Kasumi-1 (cell line): ENCODE results near the gene EXOSC6.
"Not testable (repeated sequence)": the region's sequence is repeated elsewhere in the genome, so short reads cannot be mapped to it uniquely, and the experiment has no call there.

Experiments used
- DNase-seq, 2 experiments: peaks; one replicate each; lab custom pipeline; 2025; lab: John Stamatoyannopoulos, UW

The EXOSC6 gene

GRCh38 chr16:70251629-70252354 is at the start of gene EXOSC6:
Gene EXOSC6 (minus strand): TSS chr16:70251940. CDS start chr16:70251900, 40 bp downstream.
- peak; percentile 95 to 96 for DNase-seq

DNA sequence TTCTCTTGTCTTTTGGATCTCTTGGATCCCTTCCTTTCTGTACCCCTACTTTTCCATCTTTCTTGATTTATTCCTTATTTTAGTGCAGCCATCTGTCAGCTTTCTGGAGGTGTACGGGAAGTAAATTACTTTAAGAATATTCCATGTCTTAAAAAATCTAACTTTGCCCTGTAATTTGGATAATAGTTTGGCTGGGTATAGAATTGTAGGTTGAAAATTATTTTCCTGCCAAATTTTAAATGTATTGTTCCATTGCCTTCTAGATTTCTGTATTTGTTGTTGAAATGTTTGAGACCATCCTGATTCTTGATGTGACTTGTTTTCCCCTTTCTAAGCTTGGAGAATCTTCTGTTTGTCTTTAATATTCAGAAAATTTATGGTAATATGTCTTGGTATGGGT is 49.4 kb upstream of the EXOSC6 start:
- no peak for DNase-seq

DNA sequence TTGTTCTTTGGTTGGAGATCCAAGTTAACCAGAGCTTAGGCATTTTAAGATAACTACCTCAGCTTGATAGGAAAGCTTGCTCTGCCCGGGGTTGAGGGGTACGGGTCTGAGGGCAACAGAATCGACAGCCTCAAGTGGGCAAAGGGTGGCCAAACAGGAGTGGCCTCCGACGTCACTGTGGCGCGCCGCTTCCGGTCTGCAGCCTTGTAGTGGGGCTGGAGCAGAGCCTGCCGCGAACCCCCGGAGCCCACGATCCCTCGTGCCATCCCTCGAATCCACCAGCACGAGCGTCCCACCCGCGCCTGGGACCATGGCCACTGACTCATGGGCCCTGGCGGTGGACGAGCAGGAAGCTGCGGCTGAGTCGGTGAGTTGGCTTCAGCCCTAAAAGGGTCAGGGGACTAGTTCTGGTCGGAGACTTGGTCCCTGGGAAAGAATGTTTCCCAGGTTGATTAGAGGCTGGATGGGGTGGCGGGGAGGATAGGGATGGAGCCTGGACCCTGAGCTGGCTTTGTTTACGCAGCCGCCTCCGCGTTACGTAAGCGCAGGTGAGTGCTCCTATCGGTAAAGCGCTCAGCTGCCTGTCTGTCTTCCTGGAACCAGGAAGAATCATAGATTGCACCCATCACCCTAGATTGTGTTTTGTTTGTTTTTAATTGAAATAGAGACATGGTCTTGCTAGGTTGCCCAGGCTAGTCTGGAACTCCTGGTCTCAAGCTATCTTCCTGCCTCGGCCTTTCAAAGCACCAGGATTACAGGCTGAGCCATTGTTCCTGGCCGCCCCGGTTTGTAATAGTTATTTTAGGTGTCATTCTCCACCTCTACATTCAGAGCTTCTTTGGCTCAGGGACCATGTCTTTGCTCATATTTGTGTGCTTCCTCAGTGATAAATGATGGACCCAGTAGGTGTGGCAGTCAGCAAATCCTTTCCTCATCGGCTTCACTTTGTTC is 47.5 kb upstream of the EXOSC6 start, which contains the start of gene DDX19B:
Gene DDX19B, plus strand, starts transcription at position 199 of the 951 bp plus-strand sequence. Its CDS starts 112 bp downstream, at position 311.
- peak; percentile 47 to 52 for DNase-seq

DNA sequence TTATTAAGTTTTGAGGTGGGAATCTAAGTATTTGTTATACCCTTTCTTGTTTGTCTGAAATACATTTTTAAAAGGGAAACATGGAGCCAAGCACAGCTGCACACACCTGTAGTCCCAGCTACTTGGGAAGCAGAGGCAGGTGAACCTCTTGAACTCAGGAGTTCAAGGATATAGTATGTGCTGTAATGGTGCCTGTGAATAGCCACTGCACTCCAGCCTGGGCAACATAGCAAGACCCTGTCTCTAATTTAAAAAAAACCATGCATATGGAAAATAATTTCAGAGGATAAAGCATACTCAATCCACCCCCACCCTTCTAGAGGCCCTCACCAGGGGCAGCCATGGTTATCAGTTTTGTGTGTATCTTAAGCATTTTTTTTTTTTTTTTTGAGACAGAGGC is 43.9 kb upstream of the EXOSC6 start:
- DNase-seq: no peak

DNA sequence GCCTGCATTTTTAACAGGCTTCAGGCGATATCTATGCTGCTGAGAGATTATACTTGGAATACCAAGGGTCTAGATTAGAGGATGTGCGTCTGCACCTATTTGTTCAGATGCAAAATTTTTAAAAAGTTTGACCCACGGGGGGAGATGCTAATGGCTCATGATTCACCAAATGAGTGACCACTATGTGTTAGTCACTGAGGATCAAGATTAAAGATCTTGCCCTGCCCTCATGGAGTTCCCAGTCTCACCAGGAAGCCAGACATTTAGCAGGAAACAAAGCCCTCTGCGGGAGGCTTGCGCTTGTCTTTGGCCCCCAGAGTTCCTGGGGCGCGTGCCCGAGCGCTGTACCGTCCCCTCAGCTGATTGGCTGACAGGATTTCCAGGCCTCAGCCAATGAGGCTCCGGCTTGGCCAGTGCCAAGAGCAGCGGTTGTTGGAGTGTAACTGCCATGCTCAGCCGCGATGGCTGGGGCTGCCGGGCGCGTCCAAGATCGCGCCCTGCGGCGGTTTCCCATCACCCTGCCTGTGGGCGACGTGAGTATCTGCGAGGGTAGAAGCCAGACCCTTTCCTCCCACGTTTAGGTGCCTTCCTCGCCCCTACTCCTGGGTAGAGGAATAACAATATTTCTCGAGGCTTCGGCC is 42.8 kb upstream of the EXOSC6 start:
- no peak for DNase-seq

- DNase-seq: not testable (repeated sequence)
Measured at GRCh38 chr16:70292148-70292547, 40.4 kb upstream of the EXOSC6 start.

GRCh38 chr16:70290949-70291519 is 39.3 kb upstream of the EXOSC6 start:
- no peak for DNase-seq

DNA sequence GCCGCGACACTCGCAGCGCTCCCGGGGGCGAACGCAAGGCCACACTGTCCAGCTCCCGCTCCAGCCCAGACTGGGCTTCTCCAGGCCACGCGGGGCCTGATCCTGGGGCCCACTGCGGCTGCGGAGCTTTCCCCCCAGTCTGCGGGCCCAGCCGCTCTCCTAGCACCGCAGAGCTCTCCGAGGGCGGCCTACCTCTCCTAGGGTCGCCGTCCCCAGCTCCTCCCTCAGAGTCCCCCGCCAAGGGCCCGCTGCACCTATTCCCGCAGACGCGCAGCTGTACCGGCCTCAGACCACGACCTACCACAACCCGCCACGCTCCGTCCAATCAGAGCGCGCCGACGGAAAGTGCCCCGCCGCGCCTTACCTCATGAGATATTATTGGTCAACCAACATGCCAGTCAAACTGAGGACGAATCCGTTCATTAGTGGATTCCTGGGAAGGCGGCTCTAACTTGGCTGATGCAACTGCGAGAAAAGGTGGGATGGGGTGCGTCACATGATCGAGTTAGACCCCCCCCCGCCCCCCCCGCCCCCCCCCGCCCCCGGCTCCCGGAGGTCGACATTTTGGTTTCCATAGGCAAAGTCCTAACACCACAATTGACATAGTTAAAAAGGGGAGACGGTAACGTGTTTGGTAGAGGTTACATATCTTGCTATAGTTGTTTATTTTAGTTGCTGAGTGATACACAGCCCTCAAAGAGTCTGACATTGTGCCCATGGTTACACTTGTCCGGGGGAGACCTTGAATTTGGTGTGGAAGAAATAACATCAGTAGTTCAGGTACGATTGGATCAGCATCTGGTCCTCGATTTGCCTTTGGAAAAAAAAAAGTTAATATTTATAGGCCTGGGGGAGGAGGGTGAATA is 37.7 kb upstream of the EXOSC6 start, which contains the start of gene AARS1:
Gene AARS1, minus strand, starts transcription at position 278 of the 866 bp plus-strand sequence. CDS start 6,743 bp downstream, outside the sequence.
- peak; percentile 97 to 99 for DNase-seq

- DNase-seq: not testable (repeated sequence)
Measured at GRCh38 chr16:70287304-70287971, 35.7 kb upstream of the EXOSC6 start.

GRCh38 chr16:70276392-70276791 is 24.7 kb upstream of the EXOSC6 start:
- DNase-seq: no peak

GRCh38 chr16:70271696-70272095 is 20.0 kb upstream of the EXOSC6 start:
- DNase-seq: no peak

DNA sequence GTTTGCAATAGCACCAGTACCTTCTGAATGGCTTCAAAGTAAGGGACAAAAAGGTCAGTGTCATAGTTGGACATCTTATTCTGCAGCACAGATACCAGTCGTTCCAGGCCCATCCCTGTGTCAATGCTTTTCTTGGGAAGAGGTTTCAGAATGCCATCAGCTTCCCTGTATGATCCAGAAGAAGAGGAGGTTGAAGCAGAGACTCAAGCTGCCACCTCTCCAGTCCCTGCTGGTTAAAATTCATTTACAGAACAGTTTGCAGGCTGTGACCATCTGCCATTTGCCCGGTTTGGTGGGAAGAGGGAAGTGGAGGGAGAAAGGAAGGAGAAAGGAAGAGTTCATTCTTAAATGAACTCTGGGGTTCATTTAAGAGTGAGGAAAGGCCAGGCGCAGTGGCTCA is 18.4 kb upstream of the EXOSC6 start:
- no peak for DNase-seq

DNA sequence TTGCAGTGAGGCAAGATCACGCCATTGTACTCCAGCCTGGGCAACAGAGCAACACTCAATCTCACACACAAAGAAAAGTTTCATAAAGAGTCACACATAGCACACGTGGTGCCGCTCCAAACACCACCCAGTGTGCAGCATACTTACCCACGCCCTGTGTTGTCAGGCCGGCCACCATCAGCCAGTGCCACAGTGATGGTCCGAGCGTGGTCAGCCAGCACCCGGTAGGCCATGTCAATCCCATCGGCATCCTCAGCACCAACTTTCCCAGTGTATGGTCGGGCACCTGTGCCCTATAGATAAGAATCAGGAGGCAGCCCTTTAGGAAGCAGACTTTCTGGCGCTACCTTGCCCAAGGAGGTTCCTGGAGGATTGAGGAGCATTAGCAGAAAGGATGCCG is 17.7 kb upstream of the EXOSC6 start:
- no peak for DNase-seq

DNA sequence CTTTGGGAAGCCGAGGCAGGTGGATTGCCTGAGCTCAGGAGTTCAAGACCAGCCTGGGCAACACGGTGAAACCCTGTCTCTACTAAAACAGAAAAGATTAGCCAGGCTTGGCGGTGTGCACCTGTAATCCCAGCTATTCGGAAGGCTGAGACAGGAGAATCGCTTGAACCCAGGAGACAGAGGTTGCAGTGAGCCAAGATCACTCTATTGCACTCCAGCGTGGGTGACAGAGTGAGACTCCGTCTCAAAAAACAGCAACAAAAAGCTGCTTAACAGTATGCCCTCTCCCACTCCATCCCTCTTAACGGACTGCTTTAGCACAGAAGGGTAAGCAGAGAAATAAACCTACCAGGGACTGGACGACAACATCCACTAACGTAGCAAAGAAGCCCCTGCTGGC is 16.2 kb upstream of the EXOSC6 start:
- DNase-seq: not testable (repeated sequence)

GRCh38 chr16:70267516-70267915 is 15.8 kb upstream of the EXOSC6 start:
- DNase-seq: peak; percentile 81 to 86

- DNase-seq: not testable (repeated sequence)
Measured at GRCh38 chr16:70259903-70260302, 8.2 kb upstream of the EXOSC6 start.

GRCh38 chr16:70258946-70259345 is 7.2 kb upstream of the EXOSC6 start:
- DNase-seq: no peak

GRCh38 chr16:70258065-70258464 is 6.3 kb upstream of the EXOSC6 start:
- DNase-seq: no peak

- DNase-seq: no peak
Measured at GRCh38 chr16:70257391-70257790, 5.7 kb upstream of the EXOSC6 start.

DNA sequence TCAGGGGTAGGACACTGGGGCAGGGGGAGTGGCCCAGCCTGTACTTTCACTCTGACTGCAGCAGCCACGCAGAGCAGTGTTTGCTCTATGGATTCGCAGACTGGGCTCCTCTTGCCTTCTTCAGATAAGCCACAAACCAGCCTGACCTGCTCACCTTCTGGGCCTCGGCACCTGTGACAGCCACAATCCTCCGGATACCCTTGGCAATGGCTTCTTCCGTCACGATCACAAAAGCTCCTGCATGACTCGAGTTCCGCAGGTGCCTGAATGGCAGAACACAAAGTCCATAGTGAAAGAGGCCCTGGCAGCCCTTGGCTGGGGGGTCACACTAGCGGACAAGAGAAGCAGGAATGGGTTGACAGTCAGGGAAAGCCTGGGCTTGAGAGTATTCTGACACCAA is 3.8 kb upstream of the EXOSC6 start:
- no peak for DNase-seq
